Prostate gland (tissue), 2 donors: Measurements from ENCODE around the gene SLC34A2.

Experiments
- CTCF ChIP-seq, 4 experiments: fragments of 200-600 bp in 2 of 4; fragments of 450-650 bp in 2 of 4; sonication (generic) in 2 of 4; IDR thresholded peaks; 1 replicate in 3 of 4; 2 replicates in 1 of 4; pipeline ENCODE4 v1.5.1; 2016 to 2019; ENCODE audit warnings: antibody characterized with exemption in 4 of 4, mild to moderate bottlenecking in 2 of 4, moderate library complexity in 2 of 4
- POLR2A ChIP-seq: fragments of 450-650 bp; IDR thresholded peaks from one replicate; pipeline ENCODE4 v1.6.1; 2016; ENCODE audit warnings: antibody characterized with exemption, mild to moderate bottlenecking
- POLR2AphosphoS5 ChIP-seq: sonication (generic); formaldehyde crosslinking; IDR thresholded peaks from one replicate; pipeline ENCODE4 v1.6.1; 2017; ENCODE audit warnings: antibody characterized with exemption

DNA sequence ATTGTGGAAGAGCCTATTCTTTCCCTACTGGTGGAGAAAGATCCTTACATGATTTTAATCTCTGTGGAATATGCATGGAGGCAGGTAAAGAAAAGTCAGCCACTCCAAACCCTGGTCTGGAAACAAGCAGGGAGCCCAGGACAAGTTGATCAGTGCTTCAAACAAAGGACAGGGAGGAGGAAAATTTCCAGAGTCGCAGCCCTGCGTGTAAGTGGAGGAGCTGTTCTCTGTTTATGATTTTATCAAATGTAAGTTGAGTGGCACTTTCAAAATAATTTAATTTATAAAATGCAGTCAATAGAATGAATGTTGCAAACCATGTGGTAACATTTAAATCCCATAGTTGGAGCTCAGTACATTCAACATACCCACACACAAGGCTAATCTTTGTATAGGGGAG, 57.0 kb downstream of the SLC34A2 start:
- TF ChIP-seq CTCF (IDR thresholded peaks at IDR 0.05) (no peak), POLR2AphosphoS5 (no peak), POLR2A (no peak)
